Measurements from ENCODE around the gene GULP1. TPM values are rescaled to one million over a fixed set of nuclear protein-coding genes. Genes with fewer than 3 reads are reported as not detected.
A peak's percentile ranks its signal among the peaks of the same experiment; 100 is the strongest.

GULP1 gene
- total RNA-seq, 1 donor from 2014 or later, result 29.5 TPM

- peaks cover 3% of the 10 kb centered on the region for H3K9me3 Mint-ChIP-seq (ENCODE audit: low read depth)
- no peak for DNase-seq (ENCODE audit: low spot score)
- H3K4me1 Mint-ChIP-seq (ENCODE audit: low read depth), result peaks cover 45% of the 10 kb centered on the region
- H3K27ac Mint-ChIP-seq (ENCODE audit: unreplicated experiment), result no peak overlapping the region
- TF ChIP-seq, protein P1, sequence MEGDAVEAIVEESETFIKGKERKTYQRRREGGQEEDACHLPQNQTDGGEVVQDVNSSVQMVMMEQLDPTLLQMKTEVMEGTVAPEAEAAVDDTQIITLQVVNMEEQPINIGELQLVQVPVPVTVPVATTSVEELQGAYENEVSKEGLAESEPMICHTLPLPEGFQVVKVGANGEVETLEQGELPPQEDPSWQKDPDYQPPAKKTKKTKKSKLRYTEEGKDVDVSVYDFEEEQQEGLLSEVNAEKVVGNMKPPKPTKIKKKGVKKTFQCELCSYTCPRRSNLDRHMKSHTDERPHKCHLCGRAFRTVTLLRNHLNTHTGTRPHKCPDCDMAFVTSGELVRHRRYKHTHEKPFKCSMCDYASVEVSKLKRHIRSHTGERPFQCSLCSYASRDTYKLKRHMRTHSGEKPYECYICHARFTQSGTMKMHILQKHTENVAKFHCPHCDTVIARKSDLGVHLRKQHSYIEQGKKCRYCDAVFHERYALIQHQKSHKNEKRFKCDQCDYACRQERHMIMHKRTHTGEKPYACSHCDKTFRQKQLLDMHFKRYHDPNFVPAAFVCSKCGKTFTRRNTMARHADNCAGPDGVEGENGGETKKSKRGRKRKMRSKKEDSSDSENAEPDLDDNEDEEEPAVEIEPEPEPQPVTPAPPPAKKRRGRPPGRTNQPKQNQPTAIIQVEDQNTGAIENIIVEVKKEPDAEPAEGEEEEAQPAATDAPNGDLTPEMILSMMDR (IDR thresholded peaks at IDR 0.05), result no peak
- H3K36me3 Mint-ChIP-seq (ENCODE audit: low read depth), result no peaks in the 10 kb centered on the region
- no peak overlapping the region for H3K4me3 Mint-ChIP-seq (ENCODE audit: unreplicated experiment)
- H3K27me3 Mint-ChIP-seq (ENCODE audit: low read depth), result no peaks in the 10 kb centered on the region
These were observed 16.2 kb downstream of the GULP1 start for GRCh38 chr2:188307850-188308283.

GRCh38 chr2:188308483-188308882 is 16.8 kb downstream of the GULP1 start:
- Mint-ChIP-seq H3K27ac (ENCODE audit: unreplicated experiment) (no peak overlapping the region), H3K36me3 (ENCODE audit: low read depth) (peaks cover 2% of the 10 kb centered on the region), H3K9me3 (ENCODE audit: low read depth) (peaks cover 9% of the 10 kb centered on the region), H3K4me1 (ENCODE audit: low read depth) (peaks cover 40% of the 10 kb centered on the region), H3K4me3 (ENCODE audit: unreplicated experiment) (no peak overlapping the region), H3K27me3 (ENCODE audit: low read depth) (no peaks in the 10 kb centered on the region)
- TF ChIP-seq, protein P1 (IDR thresholded peaks at IDR 0.05), result no peak
- DNase-seq (ENCODE audit: low spot score), result no peak

- H3K27ac Mint-ChIP-seq (ENCODE audit: unreplicated experiment), result no peak overlapping the region
- TF ChIP-seq, protein P1 (IDR thresholded peaks at IDR 0.05), result no peak
- peaks cover 12% of the 10 kb centered on the region for H3K9me3 Mint-ChIP-seq (ENCODE audit: low read depth)
- DNase-seq (ENCODE audit: low spot score), result no peak
- no peak overlapping the region for H3K4me3 Mint-ChIP-seq (ENCODE audit: unreplicated experiment)
- peaks cover 2% of the 10 kb centered on the region for H3K36me3 Mint-ChIP-seq (ENCODE audit: low read depth)
- no peaks in the 10 kb centered on the region for H3K27me3 Mint-ChIP-seq (ENCODE audit: low read depth)
- peaks cover 34% of the 10 kb centered on the region for H3K4me1 Mint-ChIP-seq (ENCODE audit: low read depth)
These were observed 17.7 kb downstream of the GULP1 start for GRCh38 chr2:188309364-188309763.

DNA sequence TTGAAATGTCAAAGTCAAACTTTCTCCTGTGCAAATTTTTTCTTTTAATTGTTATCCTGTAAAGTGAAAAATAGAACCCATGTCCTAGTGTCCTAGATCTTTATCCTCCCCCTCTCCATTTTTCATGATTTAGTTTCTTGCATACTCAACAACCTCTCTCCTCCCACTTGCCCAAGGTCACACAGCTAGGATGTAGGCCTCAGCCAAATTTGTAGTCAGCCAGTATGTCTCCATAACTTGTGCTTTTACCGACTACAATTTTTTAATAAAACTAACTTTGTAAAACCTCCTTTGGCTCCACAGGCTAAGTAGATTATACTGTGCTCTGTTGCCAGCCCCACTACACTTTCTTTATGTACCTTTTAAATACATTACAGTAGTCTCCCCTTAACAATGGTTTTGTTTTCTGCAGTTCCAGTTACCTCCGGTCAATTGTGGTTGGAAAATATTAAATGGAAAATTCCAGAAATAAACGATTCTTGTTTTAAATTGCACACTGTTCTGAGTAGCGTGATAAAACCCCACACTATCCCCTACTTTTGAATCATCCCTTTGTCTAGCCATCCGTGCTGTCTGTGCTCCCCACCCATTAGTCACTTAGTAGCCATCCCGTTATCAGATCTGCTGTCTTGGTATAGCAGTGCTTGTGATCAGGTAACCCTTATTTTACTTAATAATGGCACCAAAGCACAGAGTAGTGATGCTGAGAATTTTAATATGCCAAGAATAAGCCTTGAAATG is 22.8 kb downstream of the GULP1 start:
- Mint-ChIP-seq H3K4me3 (ENCODE audit: unreplicated experiment) (no peak overlapping the region), H3K9me3 (ENCODE audit: low read depth) (peaks cover 27% of the 10 kb centered on the region), H3K27ac (ENCODE audit: unreplicated experiment) (peak overlapping the region; percentile 46), H3K36me3 (ENCODE audit: low read depth) (peaks cover 2% of the 10 kb centered on the region), H3K4me1 (ENCODE audit: low read depth) (peaks cover 33% of the 10 kb centered on the region), H3K27me3 (ENCODE audit: low read depth) (no peaks in the 10 kb centered on the region)
- TF ChIP-seq, protein P1 (IDR thresholded peaks at IDR 0.05), result no peak
- DNase-seq (ENCODE audit: low spot score), result no peak

- no peak overlapping the region for H3K27ac Mint-ChIP-seq (ENCODE audit: unreplicated experiment)
- H3K9me3 Mint-ChIP-seq (ENCODE audit: low read depth), result peaks cover 27% of the 10 kb centered on the region
- H3K4me3 Mint-ChIP-seq (ENCODE audit: unreplicated experiment), result no peak overlapping the region
- H3K4me1 Mint-ChIP-seq (ENCODE audit: low read depth), result peaks cover 38% of the 10 kb centered on the region
- no peak for DNase-seq (ENCODE audit: low spot score)
- H3K36me3 Mint-ChIP-seq (ENCODE audit: low read depth), result peaks cover 2% of the 10 kb centered on the region
- TF ChIP-seq, protein P1 (IDR thresholded peaks at IDR 0.05), result no peak
- H3K27me3 Mint-ChIP-seq (ENCODE audit: low read depth), result no peaks in the 10 kb centered on the region
These were observed 24.1 kb downstream of the GULP1 start for GRCh38 chr2:188315750-188316149.

All from chondrocyte (in vitro differentiated cells).